ENCODE data around the gene VEGFD. TPM values are rescaled to one million over a fixed set of nuclear protein-coding genes. Genes with fewer than 3 reads are reported as not detected.
A peak's percentile ranks its signal among the peaks of the same experiment; 100 is the strongest.
"Not testable (repeated sequence)": the region's sequence is repeated elsewhere in the genome, so short reads cannot be mapped to it uniquely, and the experiment has no call there.

VEGFD gene
- total RNA-seq, 1 donor from 2014 or later = 1.2 TPM

DNA sequence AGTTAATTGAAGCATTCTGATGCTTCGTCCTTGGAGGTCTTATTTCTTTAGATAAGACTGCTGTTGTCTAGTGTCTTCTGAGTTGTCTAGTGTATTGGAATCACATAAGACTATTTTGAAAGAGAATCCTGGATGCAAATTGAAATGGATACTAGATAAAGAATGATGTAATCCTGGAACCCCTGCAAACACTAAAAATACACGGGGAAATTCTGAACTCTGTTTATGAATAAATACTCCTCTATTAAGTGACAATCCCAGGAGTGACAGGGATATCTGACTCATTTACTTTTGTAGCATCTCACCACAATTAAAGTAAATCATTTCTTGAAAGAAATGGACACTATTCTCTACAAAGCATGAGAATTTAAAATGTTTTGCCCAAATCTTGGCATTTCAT lies 69.7 kb downstream of the VEGFD start:
- H3K4me3 Mint-ChIP-seq = no peak overlapping the region

DNA sequence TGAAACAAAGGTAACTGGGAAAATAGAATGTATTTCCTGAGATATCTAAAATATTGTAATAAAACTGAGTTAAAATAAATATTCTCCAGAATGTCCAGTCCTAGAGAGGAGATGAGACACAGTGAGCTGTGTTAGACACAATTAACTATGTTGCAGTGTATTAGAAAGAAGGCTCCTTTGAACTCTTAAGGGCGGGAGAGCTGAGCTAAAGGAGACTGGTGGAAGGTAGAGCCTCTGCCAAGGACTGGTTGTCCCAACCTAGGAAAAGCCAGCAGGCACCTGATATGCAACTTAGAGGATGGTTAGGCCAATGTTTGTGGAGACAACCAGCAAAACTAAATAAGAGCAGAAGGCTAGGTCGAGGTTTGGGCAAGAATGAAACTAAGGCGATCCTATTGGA lies 73.1 kb downstream of the VEGFD start:
- no peak overlapping the region for H3K4me3 Mint-ChIP-seq
- peaks cover 5% of the 10 kb centered on the region for H3K9me3 Mint-ChIP-seq
- H3K27me3 Mint-ChIP-seq (ENCODE audit: low read depth) = peaks cover 3% of the 10 kb centered on the region
- H3K36me3 Mint-ChIP-seq (ENCODE audit: low read depth) = no peaks in the 10 kb centered on the region
- TF ChIP-seq, protein P1, sequence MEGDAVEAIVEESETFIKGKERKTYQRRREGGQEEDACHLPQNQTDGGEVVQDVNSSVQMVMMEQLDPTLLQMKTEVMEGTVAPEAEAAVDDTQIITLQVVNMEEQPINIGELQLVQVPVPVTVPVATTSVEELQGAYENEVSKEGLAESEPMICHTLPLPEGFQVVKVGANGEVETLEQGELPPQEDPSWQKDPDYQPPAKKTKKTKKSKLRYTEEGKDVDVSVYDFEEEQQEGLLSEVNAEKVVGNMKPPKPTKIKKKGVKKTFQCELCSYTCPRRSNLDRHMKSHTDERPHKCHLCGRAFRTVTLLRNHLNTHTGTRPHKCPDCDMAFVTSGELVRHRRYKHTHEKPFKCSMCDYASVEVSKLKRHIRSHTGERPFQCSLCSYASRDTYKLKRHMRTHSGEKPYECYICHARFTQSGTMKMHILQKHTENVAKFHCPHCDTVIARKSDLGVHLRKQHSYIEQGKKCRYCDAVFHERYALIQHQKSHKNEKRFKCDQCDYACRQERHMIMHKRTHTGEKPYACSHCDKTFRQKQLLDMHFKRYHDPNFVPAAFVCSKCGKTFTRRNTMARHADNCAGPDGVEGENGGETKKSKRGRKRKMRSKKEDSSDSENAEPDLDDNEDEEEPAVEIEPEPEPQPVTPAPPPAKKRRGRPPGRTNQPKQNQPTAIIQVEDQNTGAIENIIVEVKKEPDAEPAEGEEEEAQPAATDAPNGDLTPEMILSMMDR (conservative IDR thresholded peaks at IDR 0.05) = no peak
- DNase-seq (ENCODE audit: low read depth, low spot score) = no peak
- no peak overlapping the region for H3K27ac Mint-ChIP-seq (ENCODE audit: unreplicated experiment)
- H3K4me1 Mint-ChIP-seq = peaks cover 5% of the 10 kb centered on the region

More for the DNA sequence above, 69.7 kb downstream of the VEGFD start:
- Mint-ChIP-seq H3K27ac (ENCODE audit: unreplicated experiment) (no peak overlapping the region), H3K4me1 (peaks cover 12% of the 10 kb centered on the region), H3K27me3 (ENCODE audit: low read depth) (peaks cover 3% of the 10 kb centered on the region), H3K9me3 (no peaks in the 10 kb centered on the region), H3K36me3 (ENCODE audit: low read depth) (peaks cover 2% of the 10 kb centered on the region)
- DNase-seq (ENCODE audit: low read depth, low spot score) = no peak
- TF ChIP-seq, protein P1 (conservative IDR thresholded peaks at IDR 0.05) = no peak

DNA sequence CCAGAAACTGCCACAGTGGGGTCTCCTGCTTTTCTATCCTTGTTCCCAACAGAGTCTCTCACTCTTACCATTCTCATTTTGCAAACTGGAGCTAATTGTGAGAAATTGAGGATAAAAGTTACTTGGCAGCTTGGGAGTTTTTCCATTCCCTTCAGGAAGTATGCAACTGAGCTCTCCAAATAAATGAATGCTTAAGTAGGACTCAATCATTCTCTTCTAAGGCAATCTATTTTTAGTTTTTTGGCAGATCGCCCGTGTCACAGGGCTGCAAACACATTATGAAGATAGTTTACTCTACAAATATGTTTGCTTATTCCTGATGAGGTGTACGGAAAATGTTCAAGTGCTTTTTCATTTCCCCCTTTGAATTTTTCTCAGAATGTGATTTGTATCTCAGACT lies 74.1 kb downstream of the VEGFD start:
- TF ChIP-seq, protein P1 (conservative IDR thresholded peaks at IDR 0.05) = no peak
- no peak overlapping the region for H3K4me3 Mint-ChIP-seq
- H3K27ac Mint-ChIP-seq (ENCODE audit: unreplicated experiment) = no peak overlapping the region
- H3K9me3 Mint-ChIP-seq = peaks cover 5% of the 10 kb centered on the region
- no peak for DNase-seq (ENCODE audit: low read depth, low spot score)
- peaks cover 3% of the 10 kb centered on the region for H3K27me3 Mint-ChIP-seq (ENCODE audit: low read depth)
- H3K4me1 Mint-ChIP-seq = peaks cover 5% of the 10 kb centered on the region
- H3K36me3 Mint-ChIP-seq (ENCODE audit: low read depth) = no peaks in the 10 kb centered on the region

DNA sequence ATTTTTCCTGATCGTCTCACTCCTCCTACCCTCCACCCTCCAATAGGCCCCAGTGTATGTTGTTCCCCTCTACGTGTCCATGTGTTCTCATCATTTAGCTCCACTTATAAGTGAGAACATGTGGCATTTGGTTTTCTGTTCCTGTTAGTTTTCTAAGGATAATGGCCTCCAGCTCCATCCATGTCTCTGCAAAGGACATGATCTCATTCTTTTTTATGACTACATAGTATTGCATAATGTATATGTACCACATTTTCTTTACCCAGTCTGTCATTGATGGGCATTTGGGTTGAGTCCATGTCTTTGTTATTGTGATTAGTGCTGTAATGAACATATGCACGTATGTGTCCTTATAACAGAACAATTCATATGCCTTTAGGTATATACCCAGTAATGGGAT lies 78.3 kb downstream of the VEGFD start:
- not testable (repeated sequence) for H3K9me3 Mint-ChIP-seq; H3K4me3 Mint-ChIP-seq; H3K36me3 Mint-ChIP-seq (ENCODE audit: low read depth); H3K27me3 Mint-ChIP-seq (ENCODE audit: low read depth); H3K27ac Mint-ChIP-seq (ENCODE audit: unreplicated experiment); H3K4me1 Mint-ChIP-seq; DNase-seq (ENCODE audit: low read depth, low spot score)

DNA sequence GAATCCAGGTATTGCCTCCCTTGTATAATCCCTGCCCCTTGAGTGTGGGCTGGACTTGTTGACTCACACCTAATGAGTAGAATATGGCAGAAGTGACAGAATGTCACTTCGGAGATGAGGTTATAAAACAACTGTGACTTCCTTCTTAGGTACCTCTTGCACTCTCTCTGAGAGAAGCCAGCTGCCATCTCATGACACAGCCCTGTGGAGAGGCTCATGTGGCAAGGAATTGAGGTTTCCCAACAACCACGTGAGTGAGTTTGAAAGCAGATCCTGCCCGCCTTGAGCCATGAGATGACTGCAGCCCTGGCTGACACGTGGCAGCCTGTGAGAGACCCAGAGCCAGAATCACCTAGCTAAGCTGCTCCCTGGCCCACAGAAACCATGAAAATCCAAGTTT lies 82.3 kb downstream of the VEGFD start:
- H3K9me3 Mint-ChIP-seq = no peaks in the 10 kb centered on the region
- peaks cover 3% of the 10 kb centered on the region for H3K27me3 Mint-ChIP-seq (ENCODE audit: low read depth)
- H3K36me3 Mint-ChIP-seq (ENCODE audit: low read depth) = no peaks in the 10 kb centered on the region
- DNase-seq (ENCODE audit: low read depth, low spot score) = no peak
- peaks cover 5% of the 10 kb centered on the region for H3K4me1 Mint-ChIP-seq
- H3K27ac Mint-ChIP-seq (ENCODE audit: unreplicated experiment) = no peak overlapping the region
- H3K4me3 Mint-ChIP-seq = no peak overlapping the region
- TF ChIP-seq, protein P1 (conservative IDR thresholded peaks at IDR 0.05) = no peak

DNA sequence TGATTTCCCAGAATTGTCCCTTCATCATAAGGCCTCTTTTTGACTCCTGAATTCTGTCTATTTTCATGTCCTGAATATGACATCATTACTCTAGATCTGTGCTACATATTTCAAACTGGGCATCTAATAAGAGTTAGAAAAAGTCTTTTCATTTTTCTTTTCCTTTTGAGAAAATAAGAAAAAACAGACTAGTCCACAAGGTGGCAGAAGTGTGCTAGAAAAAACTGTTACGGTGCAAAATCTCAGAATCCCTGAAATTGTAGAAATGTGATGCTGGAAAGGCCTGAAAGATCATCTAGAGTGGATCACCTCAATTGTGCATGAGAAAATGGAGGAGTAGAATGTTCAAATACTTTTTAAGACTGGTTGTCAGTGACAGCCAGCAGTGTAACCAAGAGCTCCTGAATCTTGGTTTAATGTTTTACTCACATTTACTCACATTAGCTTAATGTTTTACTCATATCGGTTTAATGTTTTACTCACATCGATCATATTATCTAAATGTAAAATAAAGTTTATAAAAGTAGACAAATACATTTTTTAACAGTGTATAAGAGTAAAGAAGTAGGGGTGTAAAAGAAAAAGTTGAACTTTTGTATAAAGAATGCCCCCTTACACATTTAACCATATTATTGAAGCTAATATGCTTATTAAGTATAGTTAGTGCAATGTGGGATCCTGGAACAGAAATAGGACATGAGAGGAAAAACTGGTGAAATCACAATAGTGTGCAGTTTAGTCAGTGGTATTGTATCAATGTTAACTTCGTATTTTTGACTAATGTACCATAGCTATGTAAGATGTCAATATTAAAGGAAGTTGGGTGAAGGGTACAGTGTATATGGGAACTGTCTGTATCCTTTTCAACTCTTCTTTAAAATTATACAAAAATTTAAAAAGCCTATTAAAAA lies 84.0 kb downstream of the VEGFD start:
- Mint-ChIP-seq H3K9me3 (no peaks in the 10 kb centered on the region), H3K27ac (ENCODE audit: unreplicated experiment) (no peak overlapping the region), H3K4me3 (no peak overlapping the region), H3K4me1 (peaks cover 5% of the 10 kb centered on the region), H3K27me3 (ENCODE audit: low read depth) (peaks cover 3% of the 10 kb centered on the region), H3K36me3 (ENCODE audit: low read depth) (no peaks in the 10 kb centered on the region)
- TF ChIP-seq, protein P1 (conservative IDR thresholded peaks at IDR 0.05) = peak; percentile 72
- peak; percentile 14 for DNase-seq (ENCODE audit: low read depth, low spot score)
